NCI-H345 (cell line): Measurements from ENCODE around the gene CHTF8.

Source experiments
- DNase-seq: peaks from one replicate; lab custom pipeline; 2025; lab: John Stamatoyannopoulos, UW

The CHTF8 gene

DNA sequence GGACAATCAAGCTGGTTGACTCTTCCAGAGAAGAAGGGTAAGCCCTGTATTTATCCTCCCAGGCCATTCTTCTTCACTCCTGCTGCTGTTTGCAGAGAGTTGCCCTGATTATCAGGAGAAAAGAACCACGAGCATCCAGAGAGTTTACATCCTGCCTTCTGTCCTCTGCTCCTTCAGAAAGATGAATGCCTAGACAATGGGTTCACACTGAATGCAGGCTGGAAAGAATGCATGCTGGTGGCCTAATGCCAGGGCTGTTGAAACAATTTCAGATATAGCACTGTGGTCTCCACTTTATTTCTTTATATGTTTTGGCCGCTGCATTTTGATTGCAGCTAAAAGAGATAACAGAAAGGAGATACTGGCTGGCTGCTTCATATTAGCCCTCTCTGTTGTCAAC lies 48.1 kb downstream of the CHTF8 start:
- no peak for DNase-seq

- DNase-seq = no peak
Observed at GRCh38 chr16:69083306-69083941, 49.0 kb downstream of the CHTF8 start.

GRCh38 chr16:69079697-69080096 lies 52.7 kb downstream of the CHTF8 start:
- DNase-seq = no peak

DNA sequence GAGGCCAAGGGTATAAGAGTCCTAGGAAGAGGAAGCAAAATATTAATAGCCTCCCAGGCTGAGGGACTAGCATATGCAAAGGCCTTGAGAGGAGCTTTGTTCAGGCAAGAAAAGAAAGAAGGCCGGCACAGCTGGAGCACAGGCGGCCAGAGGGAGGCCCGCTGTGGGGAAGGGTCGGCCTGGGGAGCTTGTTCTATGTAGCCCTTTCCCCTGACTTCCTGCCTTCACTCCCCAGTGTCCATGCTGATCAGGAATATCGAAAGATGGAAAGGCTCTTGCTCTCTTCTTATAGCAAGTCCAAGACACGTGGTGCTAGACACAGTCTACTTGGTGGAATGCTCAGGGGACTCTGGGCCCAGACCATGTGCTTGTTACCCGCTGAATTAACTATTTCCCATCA lies 54.3 kb downstream of the CHTF8 start:
- DNase-seq = no peak

GRCh38 chr16:69077251-69077650 lies 55.1 kb downstream of the CHTF8 start:
- DNase-seq = no peak

GRCh38 chr16:69073181-69073702 lies 59.1 kb downstream of the CHTF8 start:
- DNase-seq = no peak

GRCh38 chr16:69072640-69072974 lies 59.8 kb downstream of the CHTF8 start:
- DNase-seq = no peak

DNA sequence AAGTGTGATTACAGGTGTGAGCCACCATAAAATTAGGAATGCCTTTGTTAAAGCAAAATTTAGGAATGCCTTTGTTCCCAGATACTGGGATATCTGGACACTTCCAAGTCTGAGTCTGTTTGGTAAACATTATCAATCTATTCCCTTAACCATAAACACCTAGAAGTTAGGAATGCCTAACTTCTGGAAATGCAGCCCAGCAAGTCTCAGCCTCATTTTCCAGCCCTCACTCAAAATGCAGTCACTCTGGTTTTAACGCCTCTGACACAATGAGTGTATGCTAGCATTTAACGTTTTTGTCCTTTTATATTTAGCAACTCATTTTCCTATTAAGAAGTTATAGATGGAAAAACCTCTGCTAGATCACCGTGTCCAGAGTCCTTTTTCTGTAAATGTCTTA lies 61.4 kb downstream of the CHTF8 start:
- DNase-seq = no peak

GRCh38 chr16:69069504-69069903 lies 62.9 kb downstream of the CHTF8 start:
- no peak for DNase-seq
